Mononuclear cell (primary cell): ENCODE measurements around the gene KDM4D. TPM values are rescaled to one million over a fixed set of nuclear protein-coding genes. Genes with fewer than 3 reads are reported as not detected.

Experiments used
- H3K27me3 ChIP-seq: 2 replicates; pipeline ENCODE4 v1.6.0; 2011; ENCODE audit warnings: low read length, control low read depth; ENCODE audit not compliant: insufficient read depth
- H3K4me1 ChIP-seq: 2 replicates; pipeline ENCODE4 v1.5.1; 2011; ENCODE audit warnings: mild to moderate bottlenecking, low read length, control low read depth; ENCODE audit not compliant: insufficient read depth
- H3K4me3 ChIP-seq: 2 replicates; pipeline ENCODE4 v1.5.1; 2011; ENCODE audit warnings: mild to moderate bottlenecking, low read length, moderate library complexity
- H3K9me3 ChIP-seq: 2 replicates; pipeline ENCODE4 v1.5.1; 2011; ENCODE audit warnings: low read depth, mild to moderate bottlenecking, control low read depth, low read length
- total RNA-seq: library from RNA; depleted of rRNA; stranded (reverse); fragments of >200 nt; gene quantifications from one replicate; pipeline ENCODE4 v1.2.3, GENCODE V29; 2012

Gene KDM4D
- total RNA-seq, 1 donor: 0.42 TPM

DNA sequence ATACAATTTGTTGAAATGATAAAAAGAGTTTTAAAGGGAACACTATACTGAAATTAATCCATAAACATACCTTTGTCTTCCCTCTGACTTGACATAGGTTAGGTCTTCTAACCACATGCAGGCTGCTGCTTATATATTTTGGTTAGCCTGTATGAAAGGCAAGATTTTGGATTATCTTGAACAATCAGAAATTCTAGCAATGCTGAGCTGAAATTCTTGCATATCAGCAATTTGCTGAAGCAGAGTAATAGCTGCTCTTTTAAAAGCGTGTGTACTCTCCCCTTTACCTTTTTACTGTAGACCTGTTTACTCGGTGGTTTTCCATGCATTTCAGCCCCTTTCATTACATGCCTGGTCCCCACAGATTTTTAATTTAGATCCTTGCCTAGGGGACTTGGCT is 34.2 kb upstream of the KDM4D start:
- no peaks in the 10 kb centered on the region for H3K9me3 ChIP-seq
- no peak overlapping the region for H3K4me3 ChIP-seq
- peaks cover 2% of the 10 kb centered on the region for H3K4me1 ChIP-seq
- no peaks in the 10 kb centered on the region for H3K27me3 ChIP-seq

DNA sequence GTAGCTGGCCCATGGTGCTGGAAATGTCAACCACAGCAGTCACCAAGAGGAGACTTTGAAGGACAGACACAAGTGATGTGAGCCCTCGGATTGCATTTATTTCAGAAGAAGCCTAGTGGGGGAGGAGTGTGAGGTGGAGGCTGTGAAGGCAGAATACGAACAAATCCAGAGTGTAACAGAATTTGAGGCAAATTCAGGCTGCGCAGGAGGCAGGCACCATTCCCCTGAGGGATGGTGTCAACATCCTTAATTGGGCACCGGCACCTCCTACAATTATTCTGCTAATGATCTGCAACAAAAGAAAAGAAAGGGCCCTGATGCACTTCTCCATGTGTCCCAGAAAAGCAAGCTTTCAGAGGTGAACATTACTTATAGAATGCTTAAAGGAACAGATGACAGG is 32.4 kb upstream of the KDM4D start:
- no peaks in the 10 kb centered on the region for H3K9me3 ChIP-seq
- H3K4me1 ChIP-seq: no peaks in the 10 kb centered on the region
- H3K27me3 ChIP-seq: no peaks in the 10 kb centered on the region
- no peak overlapping the region for H3K4me3 ChIP-seq

- peaks cover 6% of the 10 kb centered on the region for H3K4me1 ChIP-seq
- H3K27me3 ChIP-seq: no peaks in the 10 kb centered on the region
- no peak overlapping the region for H3K4me3 ChIP-seq
- H3K9me3 ChIP-seq: no peaks in the 10 kb centered on the region
These were observed 26.7 kb upstream of the KDM4D start for GRCh38 chr11:94946812-94947211.

DNA sequence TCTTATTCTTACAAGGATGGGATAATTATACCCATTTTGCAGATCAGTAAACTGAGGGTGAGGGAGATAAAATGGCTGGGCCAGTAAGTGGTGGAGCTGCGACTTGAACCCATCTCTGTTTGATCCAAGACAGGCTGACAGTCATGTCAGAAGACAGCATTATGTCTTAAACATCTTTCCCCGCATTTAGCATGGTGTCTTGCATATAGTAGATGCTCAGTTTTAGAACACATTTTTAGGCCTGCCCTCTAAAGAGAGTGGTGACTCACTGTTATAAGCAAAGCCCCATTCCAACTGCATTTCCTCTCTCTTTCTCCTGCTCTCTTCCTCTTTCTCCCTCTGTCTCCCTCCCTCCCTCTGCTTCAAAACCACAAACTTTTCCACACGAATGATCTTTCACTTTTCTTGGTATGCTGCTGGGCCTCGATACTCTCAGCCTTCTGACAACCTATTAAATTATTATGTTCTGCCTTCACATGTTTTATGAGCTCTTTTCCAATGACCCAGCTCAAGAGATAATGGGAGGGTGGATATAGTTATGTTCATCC is 25.4 kb upstream of the KDM4D start:
- no peak overlapping the region for H3K4me3 ChIP-seq
- peaks cover 6% of the 10 kb centered on the region for H3K4me1 ChIP-seq
- no peaks in the 10 kb centered on the region for H3K9me3 ChIP-seq
- no peaks in the 10 kb centered on the region for H3K27me3 ChIP-seq

DNA sequence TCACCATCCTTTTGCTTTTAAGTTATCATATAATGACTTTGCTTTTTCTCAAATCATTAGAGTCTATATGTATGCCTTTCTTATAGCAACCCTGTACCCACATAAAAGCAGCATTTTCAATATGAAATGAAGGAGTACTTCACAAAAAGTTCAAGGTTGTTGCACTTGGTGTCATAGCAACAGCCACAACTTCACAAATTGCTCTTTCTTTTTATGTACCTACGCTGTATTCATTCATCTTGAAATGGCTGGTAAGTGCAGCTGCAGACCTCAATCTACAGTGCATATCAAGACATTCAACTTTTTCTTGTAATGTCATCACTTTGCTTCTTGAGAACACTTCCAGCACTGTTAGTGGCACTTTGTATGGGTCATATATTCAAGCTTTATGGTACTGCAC is 18.8 kb upstream of the KDM4D start:
- no peaks in the 10 kb centered on the region for H3K27me3 ChIP-seq
- no peak overlapping the region for H3K4me3 ChIP-seq
- H3K4me1 ChIP-seq: no peaks in the 10 kb centered on the region
- H3K9me3 ChIP-seq: no peaks in the 10 kb centered on the region

DNA sequence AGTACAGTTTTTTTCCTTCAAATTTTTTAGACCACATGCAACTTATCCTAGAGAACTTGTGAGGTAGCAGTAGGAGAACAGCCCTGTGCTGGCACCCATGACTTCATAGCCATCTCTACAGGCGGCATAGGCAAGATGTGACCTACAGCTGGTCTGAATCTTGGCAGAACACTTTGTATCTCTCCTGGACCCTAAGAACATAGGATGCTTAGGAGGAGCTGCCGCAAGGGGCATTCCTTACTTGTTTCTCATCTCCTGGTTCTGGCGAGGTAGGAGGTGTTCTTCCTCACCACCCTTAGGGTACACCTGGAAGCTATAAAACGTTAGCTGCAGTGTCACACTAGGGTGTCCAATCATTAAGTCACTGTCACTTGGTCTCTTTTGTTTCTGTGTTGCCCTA is 16.5 kb upstream of the KDM4D start:
- no peak overlapping the region for H3K4me3 ChIP-seq
- no peaks in the 10 kb centered on the region for H3K4me1 ChIP-seq
- H3K9me3 ChIP-seq: no peaks in the 10 kb centered on the region
- no peaks in the 10 kb centered on the region for H3K27me3 ChIP-seq

GRCh38 chr11:94958121-94958696 is 15.3 kb upstream of the KDM4D start:
- Histone ChIP-seq H3K27me3 (no peaks in the 10 kb centered on the region), H3K4me3 (no peak overlapping the region), H3K4me1 (no peaks in the 10 kb centered on the region), H3K9me3 (no peaks in the 10 kb centered on the region)

DNA sequence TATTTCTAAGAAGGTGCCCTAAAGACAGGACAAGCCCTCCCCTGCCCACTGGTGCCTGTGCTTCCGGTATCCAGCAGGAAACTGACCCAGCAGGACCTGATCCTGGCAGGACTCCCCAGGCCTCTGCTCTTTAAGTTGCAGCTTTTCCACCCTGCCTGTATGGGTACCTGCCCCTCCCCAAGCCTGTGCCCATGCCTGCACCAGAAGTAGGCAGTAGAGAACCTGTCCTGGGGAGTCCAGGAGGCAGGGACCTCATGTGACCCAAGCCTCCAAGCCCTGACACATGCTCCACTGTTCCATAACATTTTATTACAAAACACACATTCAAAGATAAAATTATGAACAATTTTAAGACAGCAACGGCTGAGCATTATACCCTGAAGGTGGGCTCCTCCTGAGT is 14.3 kb upstream of the KDM4D start:
- Histone ChIP-seq H3K4me3 (no peak overlapping the region), H3K27me3 (no peaks in the 10 kb centered on the region), H3K9me3 (no peaks in the 10 kb centered on the region), H3K4me1 (no peaks in the 10 kb centered on the region)

- no peaks in the 10 kb centered on the region for H3K9me3 ChIP-seq
- no peaks in the 10 kb centered on the region for H3K4me1 ChIP-seq
- H3K4me3 ChIP-seq: no peak overlapping the region
- H3K27me3 ChIP-seq: no peaks in the 10 kb centered on the region
These were observed 13.0 kb upstream of the KDM4D start for GRCh38 chr11:94960488-94960887.

DNA sequence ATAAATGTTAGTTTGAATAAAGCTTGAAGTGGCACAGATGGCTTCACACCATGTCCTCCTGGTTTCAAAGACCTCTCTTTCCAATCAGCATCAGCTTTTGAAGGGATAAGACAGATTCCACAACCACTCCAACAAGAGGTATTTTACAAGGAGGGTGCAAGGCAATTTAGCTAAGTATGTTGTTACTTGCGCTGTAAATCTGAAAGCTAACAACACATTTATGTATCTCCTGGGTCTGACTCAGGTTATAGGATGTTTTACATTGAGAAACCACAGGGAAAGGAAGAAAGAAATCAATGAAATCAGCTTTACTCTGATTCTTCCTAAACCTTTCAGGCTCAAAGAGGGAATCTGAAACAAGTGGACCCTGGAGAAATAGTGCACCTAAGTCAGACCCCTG is 12.3 kb upstream of the KDM4D start:
- H3K27me3 ChIP-seq: no peaks in the 10 kb centered on the region
- no peaks in the 10 kb centered on the region for H3K9me3 ChIP-seq
- H3K4me1 ChIP-seq: no peaks in the 10 kb centered on the region

DNA sequence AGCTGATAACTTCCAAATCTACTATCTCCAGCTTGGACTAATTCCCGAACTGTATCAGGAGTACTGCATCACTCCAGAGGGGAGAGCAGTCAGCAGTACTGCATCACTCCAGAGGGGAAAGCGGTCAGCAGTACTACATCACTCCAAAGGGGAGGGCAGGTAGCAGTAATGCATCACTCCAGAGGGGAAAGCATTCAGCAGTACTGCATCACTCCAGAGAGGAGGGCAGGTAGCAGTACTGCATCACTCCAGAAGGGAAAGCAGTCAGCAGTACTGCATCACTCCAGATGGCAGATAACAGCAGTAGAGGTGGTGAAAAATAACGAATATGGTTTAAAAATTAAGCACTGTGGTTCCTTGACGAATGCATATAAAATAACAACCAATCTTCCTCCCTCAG is 8.6 kb upstream of the KDM4D start:
- no peaks in the 10 kb centered on the region for H3K27me3 ChIP-seq
- no peaks in the 10 kb centered on the region for H3K9me3 ChIP-seq
- H3K4me3 ChIP-seq: no peak overlapping the region
- no peaks in the 10 kb centered on the region for H3K4me1 ChIP-seq

More for the DNA sequence above, 12.3 kb upstream of the KDM4D start:
- no peak overlapping the region for H3K4me3 ChIP-seq

- no peak overlapping the region for H3K4me3 ChIP-seq
These were observed 5.1 kb upstream of the KDM4D start for GRCh38 chr11:94968334-94968958.

GRCh38 chr11:94972700-94973098 is 810 bp upstream of the KDM4D start:
- no peaks in the 10 kb centered on the region for H3K27me3 ChIP-seq
- peak overlapping the region; percentile 89 for H3K4me3 ChIP-seq
- H3K4me1 ChIP-seq: peaks cover 10% of the 10 kb centered on the region
- H3K9me3 ChIP-seq: no peaks in the 10 kb centered on the region

More at GRCh38 chr11:94968334-94968958, 5.1 kb upstream of the KDM4D start:
- H3K9me3 ChIP-seq: no peaks in the 10 kb centered on the region
- peaks cover 10% of the 10 kb centered on the region for H3K4me1 ChIP-seq
- no peaks in the 10 kb centered on the region for H3K27me3 ChIP-seq

DNA sequence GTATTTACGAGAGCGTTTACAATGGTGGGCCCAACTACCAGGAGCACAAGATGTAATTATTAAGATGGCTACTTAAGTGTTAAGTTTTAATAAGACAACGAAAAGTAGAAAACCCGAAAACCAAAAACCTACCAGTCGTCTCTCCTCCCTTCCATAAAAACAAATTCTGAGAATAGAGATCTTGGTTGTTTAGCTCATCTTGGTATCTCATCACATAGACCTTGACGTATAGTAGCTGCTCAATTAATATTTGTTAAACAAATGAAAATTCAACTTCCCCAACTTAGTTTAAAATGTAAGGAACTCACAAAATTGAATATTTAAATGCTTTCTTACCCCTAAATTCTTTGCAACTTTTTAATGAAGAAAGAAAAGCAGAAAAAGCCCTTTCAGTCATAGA is 669 bp downstream of the KDM4D start:
- no peaks in the 10 kb centered on the region for H3K27me3 ChIP-seq
- peaks cover 10% of the 10 kb centered on the region for H3K4me1 ChIP-seq
- peak overlapping the region; percentile 89 for H3K4me3 ChIP-seq
- H3K9me3 ChIP-seq: no peaks in the 10 kb centered on the region

GRCh38 chr11:94975599-94975998 is 2.1 kb downstream of the KDM4D start:
- H3K4me1 ChIP-seq: peaks cover 10% of the 10 kb centered on the region
- no peaks in the 10 kb centered on the region for H3K27me3 ChIP-seq

GRCh38 chr11:94987378-94987777 is 13.9 kb downstream of the KDM4D start:
- no peak overlapping the region for H3K4me3 ChIP-seq
- no peaks in the 10 kb centered on the region for H3K4me1 ChIP-seq
- H3K9me3 ChIP-seq: no peaks in the 10 kb centered on the region
- H3K27me3 ChIP-seq: peaks cover 14% of the 10 kb centered on the region

More at GRCh38 chr11:94975599-94975998, 2.1 kb downstream of the KDM4D start:
- Histone ChIP-seq H3K9me3 (no peaks in the 10 kb centered on the region), H3K4me3 (no peak overlapping the region)
